Measurements from ENCODE around the gene COL4A4.

GRCh38 chr2:227147023-227147422, 17.0 kb downstream of the COL4A4 start:
- no peak for TF ChIP-seq CTCF (IDR thresholded peaks at IDR 0.05)
- no peak for TF ChIP-seq POLR2A (IDR thresholded peaks at IDR 0.05)

Measured in vagina (tissue), 2 donors.